NCI-H2227 treated with DMSO at 0.1 percent for 48 hours (cell line): ENCODE data around the gene CSNK1E.

Source experiments
- DNase-seq: peaks from one replicate; lab custom pipeline; 2025; lab: John Stamatoyannopoulos, UW

Gene CSNK1E

DNA sequence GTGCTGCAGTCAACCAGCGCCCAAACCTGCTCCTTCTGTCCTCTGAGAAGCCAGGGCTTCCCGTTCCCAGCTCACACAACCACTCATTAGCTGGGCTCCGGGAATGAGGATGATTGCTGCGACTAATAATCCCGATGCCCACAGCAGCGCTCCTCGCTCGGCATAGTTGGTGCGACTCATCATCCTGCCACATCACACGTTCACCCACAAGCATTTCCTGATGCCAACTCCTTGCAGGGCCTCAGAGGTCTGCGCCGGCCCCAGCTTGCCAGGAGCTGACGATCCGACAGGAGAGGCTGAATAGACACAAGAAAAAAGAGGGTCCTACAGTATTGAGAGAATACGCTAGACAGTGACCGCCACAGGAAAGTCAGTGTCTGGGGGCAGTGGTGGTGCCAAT, 10.6 kb upstream of the CSNK1E start:
- DNase-seq, result peak; percentile 11

DNA sequence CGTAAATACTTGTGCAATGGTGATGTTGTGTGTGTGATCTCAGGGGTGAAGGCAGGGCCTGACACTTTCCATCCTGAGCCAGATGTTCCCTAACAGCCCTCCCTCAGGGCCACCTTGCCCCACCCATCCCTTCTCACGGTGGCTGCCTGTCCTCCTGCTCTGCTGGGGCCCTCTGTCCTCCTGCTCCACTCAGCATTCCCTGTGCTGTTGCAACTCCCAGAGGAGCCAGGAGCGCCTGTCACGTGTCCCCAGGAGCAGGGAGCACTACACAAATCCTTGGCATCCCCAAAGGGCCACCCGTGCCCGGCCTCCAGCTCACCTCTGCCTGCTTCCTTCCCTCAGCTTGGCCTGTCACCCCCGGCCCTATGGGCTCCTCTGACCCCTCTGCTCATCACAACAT, 10.2 kb upstream of the CSNK1E start:
- DNase-seq, result no peak

DNA sequence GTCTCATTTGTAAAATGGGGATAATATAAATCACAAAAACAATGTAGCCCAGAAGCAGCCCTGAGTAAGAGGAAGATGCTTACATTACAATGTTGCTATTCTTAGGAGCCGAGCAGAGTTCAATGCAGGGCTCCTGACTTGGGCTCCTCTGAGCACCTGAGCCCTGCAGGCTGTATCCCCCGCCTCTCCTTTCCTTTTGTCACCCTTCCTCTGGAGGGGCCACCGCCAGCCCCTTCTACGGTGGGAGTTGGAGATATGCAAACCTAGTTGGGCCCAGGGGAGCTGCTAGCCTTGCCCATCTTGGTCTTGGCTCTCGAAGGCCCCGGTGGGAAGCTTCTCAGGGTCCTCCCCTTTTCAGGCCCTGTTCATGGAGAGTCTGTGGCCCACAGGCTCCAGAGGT, 8.4 kb upstream of the CSNK1E start:
- no peak for DNase-seq

DNA sequence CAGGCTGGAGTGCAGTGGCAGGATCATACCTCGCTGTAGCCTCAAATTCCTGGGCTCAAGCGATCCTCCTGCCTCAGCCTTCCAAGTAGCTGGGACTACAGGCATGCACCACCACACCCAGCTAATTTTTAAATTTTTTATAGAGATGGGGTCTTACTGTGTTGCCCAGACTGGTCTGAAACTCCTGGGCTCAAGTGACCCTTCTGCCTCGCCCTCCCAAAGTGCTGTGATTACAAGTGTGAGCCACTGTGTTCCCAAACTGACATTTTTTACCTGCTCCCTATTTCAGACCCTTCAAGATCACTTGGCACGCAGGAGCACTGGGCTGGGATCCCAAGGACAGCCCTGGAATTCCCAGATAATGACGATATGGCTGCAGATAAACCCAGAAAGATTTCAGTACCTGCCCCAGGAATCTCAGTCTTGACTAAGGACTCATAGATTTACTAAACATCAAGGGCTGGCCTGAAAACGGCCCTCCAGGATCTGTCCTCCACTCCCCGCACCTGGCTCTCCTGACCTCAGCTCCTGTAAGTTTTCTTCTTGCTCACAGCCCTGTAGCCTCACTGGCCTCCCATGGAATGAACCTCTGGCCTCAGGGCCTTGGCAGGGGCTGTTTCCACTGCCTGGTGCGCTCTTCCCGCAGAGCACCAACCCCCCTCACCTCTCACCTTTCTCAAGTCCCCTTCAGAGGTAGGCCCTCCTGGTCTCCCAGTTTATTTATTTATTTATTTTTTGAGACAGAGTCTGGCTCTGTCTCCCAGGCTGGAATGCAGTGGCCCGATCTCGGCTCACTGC, 3.6 kb upstream of the CSNK1E start:
- no peak for DNase-seq

DNA sequence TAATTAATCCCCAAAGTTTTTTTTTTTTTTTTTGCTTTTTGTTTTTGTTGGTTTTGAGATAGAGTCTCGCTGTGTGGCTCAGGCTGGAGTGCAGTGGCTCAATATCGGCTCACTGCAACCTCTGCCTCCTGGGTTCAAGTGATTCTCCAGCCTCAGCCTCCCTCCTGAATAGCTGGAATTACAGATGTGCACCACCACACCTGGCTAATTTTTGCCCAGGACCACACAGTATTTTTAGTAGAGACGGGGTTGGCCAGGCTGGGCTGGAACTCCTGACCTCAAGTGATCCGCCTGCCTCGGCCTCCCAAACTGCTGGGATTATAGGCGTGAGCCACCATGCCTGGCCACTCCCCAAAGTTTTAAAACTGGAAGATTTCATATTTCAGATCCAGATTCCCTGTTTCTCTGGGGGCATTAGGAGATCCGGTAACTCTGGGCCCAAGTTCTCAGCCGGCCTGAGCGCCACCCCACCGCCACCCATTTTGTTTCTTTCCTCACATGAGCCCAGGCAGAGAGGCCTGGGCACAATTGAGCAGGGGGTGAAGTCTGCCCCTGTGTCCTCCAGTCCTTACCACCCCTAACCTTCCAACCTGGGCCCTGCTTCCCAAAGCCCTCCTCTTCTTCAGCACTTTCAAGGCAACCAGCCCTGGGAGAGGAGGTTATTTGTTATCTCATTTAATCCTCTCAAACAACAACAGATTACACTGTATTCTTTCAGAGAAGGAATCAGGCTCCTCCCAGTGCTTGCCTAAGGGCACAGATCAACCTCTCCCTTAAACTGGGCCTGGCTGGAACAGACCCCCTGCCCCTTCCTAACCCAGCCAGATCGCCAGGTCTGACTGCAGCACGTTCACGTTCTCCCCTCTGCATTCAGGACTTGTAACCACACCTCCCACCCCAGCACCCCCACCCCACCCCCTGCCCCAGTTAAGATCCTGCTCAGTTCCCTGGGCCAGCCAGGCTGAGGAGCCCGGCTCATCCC, 1.9 kb upstream of the CSNK1E start:
- no peak for DNase-seq

DNA sequence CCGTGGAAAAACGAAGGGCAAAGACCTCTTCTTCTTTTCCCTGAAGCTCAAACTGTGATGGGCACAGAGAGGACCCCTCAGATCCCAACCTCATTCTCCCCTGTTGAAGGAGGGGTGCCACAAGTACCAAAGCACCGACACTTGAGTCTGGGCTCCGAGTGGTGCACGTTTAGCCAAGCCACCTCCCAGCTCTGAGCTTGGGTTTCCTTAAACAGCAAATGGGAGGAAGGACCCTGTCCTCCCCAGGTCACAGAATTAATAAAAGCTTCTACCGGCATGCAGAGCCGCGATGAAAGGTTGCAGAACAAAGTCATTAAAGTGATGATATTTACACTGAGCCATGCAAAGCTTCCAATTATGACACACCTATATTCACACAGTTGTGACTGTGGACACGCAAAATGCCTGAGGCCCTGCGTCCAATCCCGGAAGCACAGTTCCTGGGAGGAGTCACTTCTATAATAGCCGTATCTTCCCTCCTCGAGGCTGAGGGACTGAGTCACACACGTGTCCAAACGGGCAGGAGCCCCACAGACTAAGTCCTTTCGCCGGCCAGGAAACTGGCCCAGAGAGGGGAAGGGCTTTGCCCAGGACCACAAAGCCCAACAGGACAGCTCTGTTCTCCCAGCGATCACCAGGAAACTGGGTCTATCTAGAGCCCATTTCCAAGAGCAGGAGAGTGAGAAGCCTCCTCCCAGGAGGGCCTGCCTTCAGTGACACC, 922 bp upstream of the CSNK1E start:
- DNase-seq, result peak; percentile 21

DNA sequence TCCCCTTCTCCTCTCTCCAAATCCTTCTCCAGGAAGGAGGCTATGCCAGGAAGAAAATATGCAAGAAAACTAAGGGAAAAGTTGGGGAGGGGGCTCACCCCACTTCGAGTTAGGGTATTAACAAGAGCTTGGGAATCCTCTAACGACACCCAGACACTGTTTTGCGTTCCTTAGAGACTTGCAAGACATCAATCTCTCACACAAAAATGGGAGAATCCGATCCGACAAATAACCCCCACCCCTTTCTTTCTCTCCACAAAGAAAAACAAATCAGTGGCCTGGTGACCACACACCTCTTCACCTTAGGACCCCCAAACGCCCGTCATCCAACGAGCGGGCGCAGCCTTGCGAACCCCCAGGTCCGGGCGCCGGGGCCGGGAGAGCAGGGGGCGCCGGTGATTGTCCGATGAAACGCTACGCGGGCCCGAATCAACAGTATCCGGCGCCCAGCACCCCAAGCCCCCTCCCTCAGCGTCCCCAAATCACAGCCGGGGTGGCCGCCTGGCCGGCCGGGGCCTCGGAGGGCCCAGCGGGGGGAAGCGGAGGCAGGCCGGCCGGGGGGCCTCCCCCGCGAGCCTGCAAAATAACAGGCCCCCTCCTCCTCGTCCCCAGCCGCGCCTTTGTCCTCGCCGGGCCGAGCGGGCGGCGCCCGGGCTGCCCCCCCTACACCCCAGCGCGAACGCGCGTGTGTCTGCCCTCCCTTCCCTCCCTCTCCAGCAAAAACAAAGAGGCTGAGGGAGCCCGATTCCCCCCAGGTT, 690 bp downstream of the CSNK1E start:
- peak; percentile 33 for DNase-seq

DNA sequence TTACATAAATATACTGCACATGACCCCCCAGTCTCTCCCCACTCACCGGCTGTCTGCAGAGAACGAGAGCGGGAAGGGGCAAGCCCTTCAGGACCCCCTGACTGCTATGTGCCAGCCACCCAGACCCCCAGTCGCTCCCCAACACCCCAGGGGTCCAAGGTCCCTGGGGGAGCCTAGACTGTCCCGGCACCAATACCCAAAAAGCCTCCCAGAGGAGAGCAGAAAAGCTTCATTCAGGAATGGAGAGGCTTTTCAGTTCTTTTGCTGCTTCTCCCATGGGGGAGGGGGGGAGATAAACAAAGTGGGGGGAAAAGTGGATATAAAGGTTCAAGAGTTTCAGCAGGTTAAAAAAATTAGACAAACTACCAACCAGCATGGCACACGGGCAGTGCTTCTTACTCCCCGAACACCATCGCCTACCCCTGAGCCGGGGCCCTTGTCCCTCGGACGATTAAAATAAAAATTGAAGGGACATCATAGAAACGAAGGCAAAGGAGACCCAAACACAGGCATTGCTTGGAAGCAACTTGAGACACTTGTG, 1.3 kb downstream of the CSNK1E start:
- DNase-seq, result no peak

DNA sequence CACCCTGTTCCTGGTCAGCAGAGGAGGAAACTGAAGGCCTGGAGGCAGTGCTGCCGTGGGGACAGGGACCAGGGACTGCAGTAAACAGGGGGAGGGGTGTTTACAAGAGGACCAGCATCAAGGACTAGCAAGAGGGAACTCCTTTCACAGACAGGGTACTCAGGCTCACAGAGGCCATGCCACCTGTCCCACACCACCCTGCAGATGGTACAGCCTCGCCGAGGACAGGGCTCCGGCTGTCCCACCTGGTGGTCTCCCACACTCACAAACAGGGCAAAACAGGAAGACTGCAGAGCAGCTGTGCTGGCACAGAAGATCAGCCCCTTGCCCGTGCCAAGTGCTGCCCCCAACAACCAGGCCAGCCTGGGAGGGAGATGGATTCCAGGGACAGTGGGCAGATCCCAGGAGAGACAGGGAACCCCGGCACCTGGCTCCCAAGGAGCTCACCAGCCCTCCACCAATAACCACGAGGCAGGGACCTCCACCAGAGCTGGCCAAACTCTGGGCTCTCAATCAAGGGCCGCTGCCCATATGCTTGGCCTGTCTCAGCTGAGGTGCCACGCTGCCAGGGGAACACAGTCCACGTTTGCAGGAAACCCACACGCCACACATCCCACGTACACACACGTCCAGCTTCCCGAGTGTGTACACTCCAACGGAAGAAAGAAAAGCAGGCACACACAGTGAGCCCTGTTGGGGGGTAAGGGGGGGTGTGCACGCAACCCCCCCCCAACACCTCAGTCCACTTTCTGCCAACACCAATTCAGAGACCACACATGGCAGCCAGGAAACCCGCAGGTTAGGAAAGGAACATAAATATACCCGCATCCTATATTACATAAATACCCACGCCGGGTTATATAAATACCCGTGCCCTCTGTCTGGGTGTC, 2.1 kb downstream of the CSNK1E start:
- DNase-seq, result no peak

DNA sequence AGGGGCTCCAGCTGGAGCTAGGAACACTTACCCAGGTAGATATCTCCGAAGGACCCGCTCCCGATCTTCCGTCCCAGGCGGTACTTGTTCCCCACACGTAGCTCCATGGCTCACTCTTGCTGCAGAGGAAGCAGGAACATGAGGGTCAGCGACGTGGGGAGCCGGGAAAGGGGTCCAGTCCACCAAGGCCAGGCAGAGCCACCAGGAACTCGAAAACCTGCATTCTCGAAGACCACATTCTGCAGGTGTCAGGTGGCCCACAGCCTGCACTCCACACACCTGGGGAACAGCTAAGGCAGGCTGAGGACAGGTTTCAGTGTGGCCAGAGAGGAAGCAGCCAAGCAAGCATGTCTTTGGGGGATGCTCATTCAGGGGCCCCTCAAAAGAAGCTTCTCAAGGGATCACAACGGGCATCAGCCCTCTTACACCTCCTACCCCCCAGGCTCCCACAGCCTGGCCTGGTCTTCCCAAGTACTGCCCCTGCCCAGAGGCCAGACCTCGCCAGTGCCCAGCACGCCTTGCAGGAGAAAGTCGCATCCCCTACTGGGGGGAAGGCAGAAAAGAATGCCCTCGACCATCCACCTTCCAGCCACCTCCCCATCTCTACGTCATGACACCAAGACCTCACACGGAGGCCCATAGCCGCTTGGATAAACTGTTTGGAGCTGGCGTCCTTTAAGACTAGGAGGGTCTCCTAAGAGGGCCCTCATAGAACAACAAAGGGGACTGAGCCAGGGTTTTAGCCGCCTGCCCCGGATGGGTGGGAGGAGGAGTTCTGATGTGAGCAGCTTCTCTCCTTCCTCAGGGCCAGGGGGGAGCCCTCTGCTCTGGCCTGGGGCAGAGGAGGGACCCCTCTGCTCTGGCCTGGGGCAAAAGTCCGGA, 2.9 kb downstream of the CSNK1E start:
- no peak for DNase-seq

DNA sequence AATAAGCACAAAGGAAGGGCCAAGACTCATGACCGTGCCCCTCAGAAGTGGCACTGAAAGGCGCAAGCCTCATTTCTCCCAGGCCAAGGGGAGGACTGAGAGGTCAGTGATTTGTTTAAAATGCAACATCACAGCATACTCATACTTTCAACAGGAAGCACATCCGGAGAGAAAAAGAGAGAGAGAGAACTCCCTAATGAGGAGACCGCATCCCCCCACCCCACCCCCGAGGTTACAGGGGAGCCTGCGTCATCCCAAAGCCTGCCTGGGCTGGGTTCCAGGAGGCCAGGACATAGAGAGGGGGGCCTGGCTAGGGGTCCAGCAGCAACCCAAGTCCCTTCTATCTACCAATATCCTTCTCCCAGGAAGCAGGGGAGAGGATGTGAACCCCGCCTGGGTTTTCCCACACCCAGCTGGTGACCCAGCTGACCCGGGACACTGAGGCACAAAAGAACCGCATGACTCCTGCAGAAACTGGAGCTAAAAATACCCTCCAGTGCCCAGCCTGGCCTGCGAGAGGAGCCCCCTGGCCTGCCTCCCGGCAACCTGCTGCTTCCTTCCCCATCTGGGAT, 3.8 kb downstream of the CSNK1E start:
- no peak for DNase-seq

DNA sequence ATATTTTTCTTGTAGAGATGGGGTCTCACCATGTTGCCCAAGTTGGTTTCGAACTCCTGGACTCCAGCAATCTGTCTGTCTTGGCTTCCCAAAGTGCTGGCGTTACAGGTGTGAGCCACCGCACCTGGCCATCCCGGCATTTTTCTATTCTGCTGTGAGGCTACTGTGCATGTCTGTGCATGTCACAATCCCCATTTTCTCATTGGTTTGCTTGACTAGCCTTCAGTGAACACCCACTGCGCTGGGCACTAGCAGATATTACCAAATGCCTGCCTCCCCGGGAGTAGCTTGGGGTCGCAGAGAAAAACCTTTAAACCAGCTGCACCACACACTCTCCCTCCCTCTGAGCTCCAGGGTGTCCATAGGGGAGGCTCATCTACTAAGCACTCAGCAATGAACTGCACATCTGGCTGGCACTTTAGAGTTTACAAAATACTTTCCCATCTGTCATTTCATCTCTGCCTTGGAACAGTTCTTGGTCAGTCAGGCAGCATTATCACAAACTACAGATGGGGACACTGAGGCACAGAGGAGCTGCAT, 4.9 kb downstream of the CSNK1E start:
- no peak for DNase-seq

DNA sequence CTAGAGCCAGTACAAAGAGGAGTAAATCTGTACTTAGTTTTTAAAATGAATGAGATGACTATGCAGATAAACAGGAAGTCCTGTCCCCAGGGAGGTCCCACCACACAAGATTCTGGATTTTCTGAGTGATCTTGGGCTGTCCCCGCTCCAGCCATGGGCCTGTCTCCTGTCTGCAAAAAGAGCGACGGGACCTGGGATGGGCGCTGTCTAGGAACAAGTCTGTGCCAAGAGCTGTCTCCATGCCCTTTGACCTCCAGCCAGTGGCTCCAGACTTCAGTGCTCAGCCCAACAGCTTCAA, 6.0 kb downstream of the CSNK1E start:
- DNase-seq, result no peak

DNA sequence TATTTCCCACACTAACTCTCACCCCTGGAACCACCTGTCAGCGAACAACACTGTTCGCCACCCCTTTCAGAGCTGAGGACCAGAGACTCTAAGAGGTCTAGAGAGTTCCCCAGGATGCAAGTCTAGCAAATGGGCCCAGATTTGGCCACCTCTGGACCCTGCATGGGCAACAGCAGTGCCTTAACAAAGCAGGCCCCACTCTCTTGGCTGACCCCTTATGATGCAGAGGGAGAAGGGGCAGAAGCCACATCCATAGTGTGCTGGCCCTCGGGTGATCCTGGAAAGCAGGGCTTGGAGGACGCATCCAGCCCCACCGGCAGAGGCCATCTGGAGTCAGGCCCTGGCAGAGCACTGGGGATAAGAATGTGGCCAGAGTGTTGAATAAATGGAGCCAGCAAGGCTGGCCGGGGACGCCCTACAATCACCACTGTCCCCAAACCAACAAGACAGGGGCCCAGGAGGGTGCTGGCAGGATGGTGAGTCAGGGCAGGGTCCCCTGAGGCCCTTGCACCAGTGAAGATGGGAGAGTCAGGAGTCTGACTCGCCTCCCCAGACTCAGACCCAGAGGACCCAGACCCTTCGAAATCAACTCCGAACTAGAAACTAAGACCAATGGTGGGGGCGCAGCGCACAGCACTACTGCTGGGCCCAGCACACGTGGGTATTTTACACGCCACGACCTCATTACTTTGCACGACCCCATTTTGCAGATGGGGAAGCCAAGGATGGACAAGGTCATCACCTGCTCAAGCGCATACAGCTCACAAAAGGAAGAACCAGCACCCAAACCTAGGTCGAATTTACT, 6.5 kb downstream of the CSNK1E start:
- DNase-seq, result no peak

DNA sequence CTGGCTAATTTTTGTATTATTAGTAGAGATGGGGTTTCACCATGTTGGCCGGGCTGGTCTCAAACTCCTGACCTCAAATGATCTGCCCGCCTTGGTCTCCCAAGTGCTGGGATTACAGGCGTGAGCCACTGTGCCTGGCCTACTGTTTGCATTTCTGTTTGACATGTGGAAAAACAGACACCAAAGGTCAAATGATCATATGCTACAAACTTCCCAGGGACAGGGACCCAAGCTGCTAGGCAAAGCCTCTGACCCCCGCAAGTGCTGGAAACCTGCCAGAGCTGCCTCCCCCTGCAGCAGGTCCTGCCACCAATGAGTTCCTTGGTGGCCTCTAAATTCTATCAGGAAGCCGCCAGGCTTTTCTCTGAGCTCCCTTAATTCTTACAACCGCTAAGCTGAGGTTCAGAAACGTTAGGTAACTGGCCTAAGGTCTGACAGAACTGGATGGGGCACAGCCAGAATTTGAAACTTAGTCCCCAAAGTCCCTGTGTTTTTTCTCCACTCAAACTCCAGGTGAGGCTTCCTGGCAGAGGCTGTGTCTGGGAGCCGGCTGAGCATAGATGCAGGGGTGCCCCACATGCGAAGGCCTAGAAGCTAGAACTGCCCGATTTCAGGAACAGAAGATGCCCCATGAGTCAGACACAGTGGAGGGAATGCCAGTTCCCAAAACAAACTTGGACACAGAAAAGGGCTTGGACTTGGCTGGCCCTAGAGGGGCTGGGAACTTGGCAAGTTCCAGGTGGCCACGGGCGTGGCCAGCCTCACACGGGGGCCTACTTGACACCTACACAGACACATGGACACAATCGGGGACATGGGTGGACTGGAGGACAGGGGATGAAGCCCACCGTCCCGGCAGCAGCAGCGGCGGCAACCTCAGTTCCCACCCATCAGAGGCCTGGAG, 7.4 kb downstream of the CSNK1E start:
- no peak for DNase-seq

DNA sequence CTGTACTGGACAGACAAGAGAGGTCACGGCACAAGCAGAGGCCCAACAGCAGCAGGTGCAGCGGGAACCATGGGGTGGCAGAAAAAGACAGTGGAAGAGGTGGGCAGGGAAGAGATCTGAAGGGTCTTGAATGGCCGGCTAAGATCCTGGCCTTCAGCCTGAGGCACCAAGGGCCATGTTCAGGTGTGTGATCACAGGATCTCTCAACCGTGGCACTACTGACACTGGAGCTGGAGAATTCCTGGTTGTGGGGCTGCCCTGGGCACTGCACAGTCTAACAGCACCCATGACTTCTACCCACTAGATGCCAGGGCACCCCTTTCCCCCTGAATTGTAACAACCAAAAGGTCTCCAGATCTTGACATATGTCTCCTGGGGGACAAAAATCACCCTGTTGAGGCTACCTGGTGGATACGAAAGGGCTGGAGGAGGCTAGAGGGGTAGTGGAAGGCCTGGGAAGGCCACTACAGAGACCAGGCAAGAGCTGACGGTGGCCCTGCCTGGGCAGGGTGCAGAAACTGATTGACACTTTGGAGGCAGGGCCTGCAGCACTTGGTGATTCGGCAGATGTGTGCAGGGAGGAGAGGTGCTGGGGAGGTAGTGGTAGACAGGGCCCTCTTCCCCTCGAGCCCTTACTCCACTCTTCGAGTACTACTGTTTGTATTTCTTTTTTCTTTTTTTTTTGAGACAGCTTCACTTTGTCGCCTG, 8.3 kb downstream of the CSNK1E start:
- no peak for DNase-seq
